LHCN-M2 (cell line): ENCODE data around the gene THEMIS. TPM values are rescaled to one million over a fixed set of nuclear protein-coding genes. Genes with fewer than 3 reads are reported as not detected.
"Not testable (repeated sequence)": the region's sequence is repeated elsewhere in the genome, so short reads cannot be mapped to it uniquely, and the experiment has no call there.

Source experiments
- DNase-seq: peaks from one replicate; pipeline ENCODE4 v3.0.0-alpha.2; 2012; ENCODE audit warnings: low read depth
- total RNA-seq: library from RNA; depleted of rRNA; stranded (reverse); fragments of >200 nt; gene quantifications from 2 replicates; pipeline ENCODE4 v1.2.3, GENCODE V29; 2014

THEMIS gene
- total RNA-seq, 1 experiment from 2014 or later = not detected

GRCh38 chr6:127917766-127918165 lies 16.9 kb upstream of the THEMIS start:
- no peak for DNase-seq

- DNase-seq = no peak
These were observed 13.4 kb upstream of the THEMIS start for GRCh38 chr6:127914240-127914639.

DNA sequence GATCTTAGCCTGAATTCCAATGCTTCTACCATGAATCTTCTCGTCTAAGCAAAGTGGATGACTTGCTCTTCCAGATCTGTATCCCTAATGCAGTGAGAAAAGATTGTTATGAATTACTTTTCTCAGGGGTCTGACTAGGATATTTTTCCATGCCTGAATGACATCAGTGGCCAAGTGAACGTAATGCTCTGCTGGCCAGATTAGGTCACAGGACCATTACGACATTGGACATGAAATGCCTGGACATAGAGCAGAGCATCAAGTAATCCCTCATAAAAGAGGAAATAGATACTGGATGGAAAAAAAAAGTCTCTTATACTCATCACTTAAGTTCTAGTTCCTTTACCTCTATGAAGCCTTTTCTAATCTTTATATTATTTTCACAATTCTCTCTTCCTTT lies 12.1 kb upstream of the THEMIS start:
- DNase-seq = no peak

DNA sequence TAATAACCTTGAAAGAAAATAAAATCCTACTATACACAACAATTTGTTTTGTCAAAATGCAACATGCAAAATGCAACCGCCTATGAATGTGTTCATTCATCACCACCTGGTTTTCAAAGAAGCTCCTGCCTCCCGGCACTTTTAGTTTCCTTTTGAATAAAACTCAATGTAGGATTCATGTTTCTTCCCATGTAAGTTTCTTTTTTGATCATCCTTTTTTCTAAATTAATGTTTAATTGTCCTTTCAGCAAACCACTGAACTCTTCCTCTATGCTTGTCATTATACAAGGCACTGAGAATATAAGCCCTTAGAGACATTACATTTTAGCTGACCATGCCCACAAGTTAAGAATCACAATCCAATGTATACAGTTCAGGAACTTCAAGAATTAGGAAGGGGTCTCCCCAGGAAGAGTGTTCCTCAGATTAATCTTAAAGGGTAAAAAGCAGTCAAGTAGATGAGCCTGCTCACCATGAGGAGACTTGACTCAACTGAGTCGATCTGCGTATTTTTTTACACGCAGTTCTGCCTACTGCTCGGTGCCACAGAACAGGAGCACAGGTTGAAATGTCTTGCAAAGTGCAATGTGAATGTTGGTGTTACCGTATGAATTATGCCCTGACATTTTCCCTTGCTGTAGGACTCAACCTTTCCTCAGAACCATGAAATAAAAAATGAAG lies 7.2 kb upstream of the THEMIS start:
- no peak for DNase-seq

- DNase-seq = no peak
These were observed 3.3 kb upstream of the THEMIS start for GRCh38 chr6:127904160-127904559.

DNA sequence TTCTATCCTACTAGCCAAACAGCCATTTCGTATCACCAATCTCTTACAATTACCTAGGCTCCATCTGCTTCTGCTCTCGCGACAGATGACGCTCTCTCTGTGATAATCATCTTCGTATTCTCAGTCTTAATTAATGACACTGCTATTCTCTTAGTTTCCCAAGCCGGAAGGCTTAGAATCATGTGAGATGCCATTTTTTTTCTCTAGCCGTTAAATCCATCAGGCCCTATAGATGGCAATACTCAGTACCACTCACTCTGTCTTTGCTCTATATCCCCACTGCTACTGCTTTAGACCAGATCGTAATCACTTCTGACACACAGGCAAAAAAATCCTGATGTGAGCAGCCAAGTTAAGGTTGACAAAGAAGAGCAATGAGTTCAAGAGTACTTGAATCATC lies 2.1 kb upstream of the THEMIS start:
- DNase-seq = no peak

DNA sequence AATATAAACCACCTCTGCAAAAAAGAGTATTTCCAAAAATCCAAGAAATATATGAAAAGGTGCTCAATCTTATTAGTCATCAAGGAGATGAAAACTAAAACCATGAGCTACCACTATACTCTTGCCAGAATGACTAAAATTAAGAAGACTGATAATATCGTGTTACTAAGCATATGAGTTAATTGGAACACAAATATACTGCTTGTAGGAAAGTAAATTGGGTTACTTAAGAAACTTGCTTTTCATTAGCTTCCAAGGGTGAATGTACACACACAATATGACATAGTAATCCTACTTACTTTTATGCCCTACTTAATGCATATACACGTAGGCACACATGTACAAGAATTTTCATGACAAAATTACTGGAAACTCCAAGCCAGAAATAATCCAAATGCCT lies 3.4 kb downstream of the THEMIS start:
- no peak for DNase-seq

- DNase-seq = no peak
These were observed 6.8 kb downstream of the THEMIS start for GRCh38 chr6:127894051-127894450.

- DNase-seq = peak; percentile 9
These were observed 7.3 kb downstream of the THEMIS start for GRCh38 chr6:127893541-127893940.

- DNase-seq = no peak
These were observed 9.0 kb downstream of the THEMIS start for GRCh38 chr6:127891731-127892326.

DNA sequence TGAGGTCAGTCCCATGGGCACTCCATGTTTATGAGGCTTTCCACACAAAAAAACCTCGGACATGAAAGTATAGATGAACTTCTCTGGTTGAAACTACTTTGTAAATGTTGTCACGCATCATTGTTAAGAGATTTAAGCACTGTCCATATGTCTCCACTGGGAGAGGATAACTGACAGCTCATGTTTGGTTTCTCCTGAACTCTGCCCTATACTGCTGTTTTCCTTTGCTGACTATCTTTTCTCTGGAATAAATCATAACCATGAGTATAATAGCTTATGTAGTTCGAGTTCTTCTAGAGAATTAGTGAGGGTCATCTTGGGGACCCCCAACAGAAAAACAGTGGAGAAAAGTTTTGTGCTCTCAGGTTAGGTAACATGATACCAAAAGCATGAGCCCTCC lies 14.3 kb downstream of the THEMIS start:
- DNase-seq = peak; percentile 5

- no peak for DNase-seq
These were observed 16.7 kb downstream of the THEMIS start for GRCh38 chr6:127884134-127884533.

DNA sequence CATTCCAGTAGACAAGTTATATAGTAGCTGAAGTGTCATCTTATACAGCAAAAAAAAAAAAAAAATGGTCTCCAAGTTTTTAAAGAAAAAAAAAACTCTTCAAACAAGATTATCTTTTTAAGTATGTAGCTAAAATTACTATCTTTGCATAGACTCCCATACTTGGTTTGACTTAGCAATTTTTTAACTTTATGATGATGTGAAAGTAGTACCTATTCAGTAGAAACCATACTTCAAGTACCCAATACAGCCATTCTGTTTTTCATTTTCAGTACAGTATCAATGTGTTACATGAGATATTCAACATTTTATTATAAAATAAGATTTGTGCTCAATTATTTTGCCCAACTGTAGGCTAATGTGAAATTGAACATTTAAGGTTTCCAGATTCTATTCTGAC lies 18.9 kb downstream of the THEMIS start:
- DNase-seq = not testable (repeated sequence)

GRCh38 chr6:127880429-127880828 lies 20.4 kb downstream of the THEMIS start:
- peak; percentile 19 for DNase-seq

- no peak for DNase-seq
These were observed 21.2 kb downstream of the THEMIS start for GRCh38 chr6:127879685-127880084.

- no peak for DNase-seq
These were observed 22.7 kb downstream of the THEMIS start for GRCh38 chr6:127878115-127878514.

- no peak for DNase-seq
These were observed 23.6 kb downstream of the THEMIS start for GRCh38 chr6:127877231-127877630.

DNA sequence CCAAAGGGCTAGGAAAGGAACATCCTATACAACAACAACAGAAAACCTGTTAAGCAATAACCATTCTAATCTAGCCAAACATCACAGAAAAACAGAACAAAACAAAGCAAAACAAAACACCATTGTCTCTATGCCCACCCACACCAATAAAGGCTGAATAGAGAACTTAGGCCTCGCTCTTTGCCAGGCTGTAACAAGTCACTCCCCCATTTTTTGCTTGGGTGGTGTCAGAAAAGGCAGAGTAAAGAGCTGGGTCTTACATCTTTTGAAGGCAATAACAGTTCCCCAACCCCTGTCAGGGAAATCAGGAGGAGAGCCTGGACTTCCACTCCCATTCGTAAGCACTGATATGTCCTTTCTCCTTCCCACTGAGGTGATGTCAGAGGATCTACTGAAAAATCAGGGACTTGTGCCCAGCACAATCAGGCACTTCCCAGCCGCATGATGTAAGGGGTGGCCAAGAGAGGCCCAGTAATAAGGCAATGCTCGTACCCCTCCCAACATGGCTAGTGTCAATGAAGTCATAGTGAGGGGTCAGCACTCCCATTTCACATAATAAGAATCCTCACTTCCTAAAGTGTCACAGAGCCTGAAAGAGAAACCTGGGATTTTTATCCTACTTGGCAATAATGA lies 31.0 kb downstream of the THEMIS start:
- DNase-seq = no peak

GRCh38 chr6:127869183-127869582 lies 31.7 kb downstream of the THEMIS start:
- no peak for DNase-seq

DNA sequence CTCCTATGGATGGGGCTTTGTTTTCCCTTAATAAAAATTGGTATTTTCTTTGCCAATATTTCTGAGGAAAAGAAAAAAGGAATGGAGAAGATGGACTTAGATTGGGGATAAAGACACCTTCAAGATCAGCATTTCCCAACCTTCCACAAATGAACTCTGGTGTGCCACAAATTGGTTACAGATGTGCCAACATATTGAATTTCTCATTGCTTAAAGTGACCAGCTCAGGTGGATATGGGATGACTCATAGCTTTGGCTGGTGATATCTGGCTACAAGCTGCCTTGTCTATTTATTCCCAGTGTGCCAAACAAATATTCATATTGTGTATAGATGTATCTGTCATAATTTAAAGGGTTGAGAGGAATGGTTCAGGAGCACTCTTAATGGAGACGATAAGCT lies 32.5 kb downstream of the THEMIS start:
- no peak for DNase-seq

GRCh38 chr6:127866766-127867165 lies 34.1 kb downstream of the THEMIS start:
- DNase-seq = no peak

DNA sequence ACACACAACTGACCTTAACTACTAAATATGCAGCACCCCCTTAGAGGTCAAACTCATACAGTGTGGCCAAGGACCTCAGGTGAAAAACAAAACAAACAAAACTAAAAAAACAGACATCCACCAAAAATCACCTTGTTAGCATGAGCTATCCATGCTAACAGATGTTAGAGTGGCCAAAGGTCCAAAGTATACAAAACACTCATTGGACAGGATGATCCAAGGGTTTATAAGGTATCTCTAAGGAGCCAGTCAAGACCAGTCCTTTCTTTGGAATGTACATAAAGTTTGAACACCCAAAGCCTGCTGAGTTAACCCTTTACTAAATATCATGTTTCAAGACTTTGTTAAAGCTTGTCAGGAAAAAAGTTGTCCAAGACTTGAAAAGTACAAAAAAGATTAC lies 35.8 kb downstream of the THEMIS start:
- DNase-seq = no peak

GRCh38 chr6:127864701-127865100 lies 36.2 kb downstream of the THEMIS start:
- DNase-seq = no peak
